Prostate gland (tissue), 2 donors: ENCODE data around the gene APOL3. TPM values are rescaled to one million over a fixed set of nuclear protein-coding genes. Genes with fewer than 3 reads are reported as not detected.
A peak's percentile ranks its signal among the peaks of the same experiment; 100 is the strongest.
"Not testable (repeated sequence)": the region's sequence is repeated elsewhere in the genome, so short reads cannot be mapped to it uniquely, and the experiment has no call there.

ENCODE experiments used
- DNase-seq: peaks from one replicate; pipeline ENCODE4 v3.0.0-alpha.2; 2019; ENCODE audit warnings: low spot score
- H3K27ac ChIP-seq, 2 donors: fragments of 200-600 bp; sonication (generic); 2 replicates each; pipeline ENCODE4 v1.5.1; 2017 to 2019
- H3K27me3 ChIP-seq: fragments of 200-600 bp; sonication (generic); replicated peaks from 2 replicates; pipeline ENCODE4 v1.5.1; 2019; ENCODE audit not compliant: insufficient read depth
- H3K36me3 ChIP-seq, 2 donors: fragments of 200-600 bp; sonication (generic); 1 replicate in 1 of 2; 2 replicates in 1 of 2; pipeline versions ENCODE4 v1.5.1 to v1.8.1; 2017 to 2019
- H3K4me1 ChIP-seq: fragments of 200-600 bp; sonication (generic); replicated peaks from 2 replicates; pipeline ENCODE4 v1.5.1; 2019
- H3K4me3 ChIP-seq, 2 donors: fragments of 200-600 bp; sonication (generic); 2 replicates each; pipeline ENCODE4 v1.5.1; 2017 to 2019
- H3K9me3 ChIP-seq: fragments of 200-600 bp; sonication (generic); 2 replicates; pipeline ENCODE4 v1.5.1; 2017
- CTCF ChIP-seq, 4 experiments: fragments of 200-600 bp in 2 of 4; fragments of 450-650 bp in 2 of 4; sonication (generic) in 2 of 4; IDR thresholded peaks; 1 replicate in 3 of 4; 2 replicates in 1 of 4; pipeline ENCODE4 v1.5.1; 2016 to 2019; ENCODE audit warnings: antibody characterized with exemption in 4 of 4, mild to moderate bottlenecking in 2 of 4, moderate library complexity in 2 of 4
- POLR2A ChIP-seq: fragments of 450-650 bp; IDR thresholded peaks from one replicate; pipeline ENCODE4 v1.6.1; 2016; ENCODE audit warnings: antibody characterized with exemption, mild to moderate bottlenecking
- POLR2AphosphoS5 ChIP-seq: sonication (generic); formaldehyde crosslinking; IDR thresholded peaks from one replicate; pipeline ENCODE4 v1.6.1; 2017; ENCODE audit warnings: antibody characterized with exemption
- WGBS: methylation state at CpG from one replicate; pipeline ENCODE4 v1.1.5; 2018; 5-methylcytosine and 5-hydroxymethylcytosine counted together
- intact Hi-C: fragments of 100-400 bp; cut with DNase I; formaldehyde crosslinking; loops from one replicate; pipeline ENCODE4 v1.14.2; 2022
- total RNA-seq, 2 donors: library from RNA; depleted of rRNA; stranded (reverse); fragments of >200 nt; gene quantifications; one replicate each; pipeline ENCODE4 v1.1.0, GENCODE V29; 2016

The APOL3 gene
- total RNA-seq, 2 donors from 2014 or later, result 18.8 to 32.2 TPM

GRCh38 chr22:36201630-36202319, 41.2 kb upstream of the APOL3 start, which contains the start of gene APOL4:
Gene APOL4, minus strand, starts transcription at chr22:36201809. Its CDS starts 75 bp downstream, at chr22:36201734.
- DNase-seq, result no peak
- H3K9me3 ChIP-seq, result no peaks in the 10 kb centered on the region
- peaks cover 8% of the 10 kb centered on the region for H3K4me1 ChIP-seq
- TF ChIP-seq POLR2AphosphoS5 (peak; percentile 24), POLR2A (no peak), CTCF (IDR thresholded peaks at IDR 0.05) (no peak)
- peak within 1 kb of the TSS in 1 of 2 donors; percentile 2 for H3K4me3 ChIP-seq
- intact Hi-C loops, result no loop called here
- peak within 1 kb of the TSS; percentile 62 to 68 for H3K27ac ChIP-seq
- H3K27me3 ChIP-seq, result no peaks in the 10 kb centered on the region
- WGBS, result 28% methylated on average over 11 of the region's 13 CpGs
- no peaks in the 10 kb centered on the region for H3K36me3 ChIP-seq

- no CpG with 5 or more reads among the region's 5 CpGs for WGBS
- intact Hi-C loops, H3K9me3 ChIP-seq, H3K4me1 ChIP-seq, DNase-seq, H3K4me3 ChIP-seq, H3K27ac ChIP-seq, H3K27me3 ChIP-seq, H3K36me3 ChIP-seq: not testable (repeated sequence)
These were observed 40.5 kb upstream of the APOL3 start for GRCh38 chr22:36201025-36201424.

GRCh38 chr22:36199001-36199551, 38.5 kb upstream of the APOL3 start:
- no peak for DNase-seq
- H3K4me1 ChIP-seq, result peaks cover 8% of the 10 kb centered on the region
- intact Hi-C loops, result loop anchor here (5.0 kb wide), 1 partner anchor 78 kb away; no protein-coding TSS in a partner anchor
- no peaks in the 10 kb centered on the region for H3K27me3 ChIP-seq
- H3K27ac ChIP-seq, result peak overlapping the region in 1 of 2 donors; percentile 67
- H3K36me3 ChIP-seq, result no peaks in the 10 kb centered on the region
- TF ChIP-seq POLR2AphosphoS5 (no peak), CTCF (IDR thresholded peaks at IDR 0.05) (no peak), POLR2A (no peak)
- 74% methylated on average over 5 of the region's 5 CpGs for WGBS
- H3K9me3 ChIP-seq, result no peaks in the 10 kb centered on the region
- no peak overlapping the region for H3K4me3 ChIP-seq

GRCh38 chr22:36198536-36198935, 38.0 kb upstream of the APOL3 start:
- 63% methylated on average over 3 of the region's 3 CpGs for WGBS
- DNase-seq, result no peak

More at GRCh38 chr22:36198536-36198935, 38.0 kb upstream of the APOL3 start:
- no peak overlapping the region for H3K4me3 ChIP-seq
- H3K9me3 ChIP-seq, result no peaks in the 10 kb centered on the region
- no peak for TF ChIP-seq POLR2AphosphoS5
- TF ChIP-seq CTCF (IDR thresholded peaks at IDR 0.05), result no peak
- no peak for TF ChIP-seq POLR2A
- H3K27me3 ChIP-seq, result no peaks in the 10 kb centered on the region
- H3K36me3 ChIP-seq, result no peaks in the 10 kb centered on the region
- peaks cover 8% of the 10 kb centered on the region for H3K4me1 ChIP-seq
- peak overlapping the region; percentile 67 to 69 for H3K27ac ChIP-seq
- intact Hi-C loops, result loop anchor here (5.0 kb wide), 1 partner anchor 79 kb away; no protein-coding TSS in a partner anchor
